ENCODE data around the gene CCDC136.

DNA sequence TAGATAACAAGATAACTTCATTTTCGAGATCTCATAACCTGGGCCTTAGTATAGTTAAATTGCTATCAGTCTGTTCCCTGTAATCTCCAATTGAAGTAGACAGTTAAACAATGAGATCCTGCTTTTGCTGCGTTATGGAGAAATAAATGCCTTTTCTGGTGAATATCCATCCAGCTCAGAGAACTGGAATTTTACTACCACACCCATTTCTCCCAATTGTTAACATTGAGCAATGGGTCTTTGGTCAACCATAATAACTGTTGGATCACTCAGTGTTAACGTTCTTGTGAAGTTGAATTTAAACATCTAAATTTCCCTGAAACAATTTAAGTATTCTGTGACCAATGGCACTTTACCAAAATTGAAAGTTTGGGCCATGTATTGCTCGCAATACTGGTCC lies 49.6 kb upstream of the CCDC136 start:
- no peak for TF ChIP-seq CTCF (IDR thresholded peaks at IDR 0.05 in 8 of 11, conservative IDR thresholded peaks at IDR 0.05 in 3 of 11)
- TF ChIP-seq POLR2A (IDR thresholded peaks at IDR 0.05): no peak
- TF ChIP-seq POLR2AphosphoS5 (IDR thresholded peaks at IDR 0.05): no peak
